ENCODE results near the gene EPB41L4A. TPM values are rescaled to one million over a fixed set of nuclear protein-coding genes. Genes with fewer than 3 reads are reported as not detected.
"Not testable (repeated sequence)": the region's sequence is repeated elsewhere in the genome, so short reads cannot be mapped to it uniquely, and the experiment has no call there.

Gene EPB41L4A
- total RNA-seq, 4 donors from 2014 or later, result 10.1 to 32.9 (median 11.6) TPM

GRCh38 chr5:112227911-112228631, 191.0 kb downstream of the EPB41L4A start:
- Histone ChIP-seq H3K36me3 (no peaks in the 10 kb centered on the region), H3K9me3 (no peaks in the 10 kb centered on the region), H3K27ac (peak overlapping the region; percentile 39 to 67 (median 51)), H3K4me1 (peaks cover 6 to 26% (median 11%) of the 10 kb centered on the region in 4 donors), H3K4me3 (no peak overlapping the region), H3K27me3 (no peaks in the 10 kb centered on the region)
- in situ Hi-C loops (cut with MboI; ENCODE audit: low pct_ligation_motif_present in 1 of 4, low pct_unique_long_range_greater_than_20kb in 1 of 4, low sequenced_read_pairs in 3 of 4), result no loop called here
- TF ChIP-seq EP300 (IDR thresholded peaks at IDR 0.05; ENCODE audit: low read depth) (no peak), POLR2AphosphoS5 (IDR thresholded peaks at IDR 0.05) (no peak), CTCF (IDR thresholded peaks at IDR 0.05) (no peak), POLR2A (IDR thresholded peaks at IDR 0.05) (no peak)
- 84 to 100% methylated on average over 2 to 4 of the region's 4 CpGs for WGBS, 2 donors (ENCODE audit: low coverage in 1 of 2)
- no peak for DNase-seq
- intact Hi-C loops (cut with DNase I; ENCODE audit: low total_unique reads), result no loop called here

- Histone ChIP-seq H3K27ac (no peak overlapping the region), H3K9me3 (no peaks in the 10 kb centered on the region), H3K4me1 (peaks cover 0 to 20% (median 11%) of the 10 kb centered on the region in 4 donors), H3K4me3 (no peak overlapping the region), H3K36me3 (no peaks in the 10 kb centered on the region), H3K27me3 (no peaks in the 10 kb centered on the region)
- in situ Hi-C loops (cut with MboI; ENCODE audit: low pct_ligation_motif_present in 1 of 4, low pct_unique_long_range_greater_than_20kb in 1 of 4, low sequenced_read_pairs in 3 of 4) (no loop called here), intact Hi-C loops (cut with DNase I; ENCODE audit: low total_unique reads) (no loop called here)
- TF ChIP-seq CTCF (IDR thresholded peaks at IDR 0.05) (no peak), POLR2A (IDR thresholded peaks at IDR 0.05) (no peak), POLR2AphosphoS5 (IDR thresholded peaks at IDR 0.05) (no peak), EP300 (IDR thresholded peaks at IDR 0.05; ENCODE audit: low read depth) (no peak)
- DNase-seq, result no peak
- 82 to 95% methylated on average over 2 to 3 of the region's 3 CpGs for WGBS, 2 donors (ENCODE audit: low coverage in 1 of 2)
Observed at GRCh38 chr5:112226215-112226614, 192.9 kb downstream of the EPB41L4A start.

GRCh38 chr5:112222997-112223396, 196.1 kb downstream of the EPB41L4A start:
- H3K4me1 ChIP-seq; H3K27me3 ChIP-seq; H3K27ac ChIP-seq; H3K36me3 ChIP-seq; DNase-seq; intact Hi-C loops (cut with DNase I; ENCODE audit: low total_unique reads); H3K9me3 ChIP-seq; H3K4me3 ChIP-seq: not testable (repeated sequence)
- in situ Hi-C loops (cut with MboI; ENCODE audit: low pct_ligation_motif_present in 1 of 4, low pct_unique_long_range_greater_than_20kb in 1 of 4, low sequenced_read_pairs in 3 of 4), result loop anchor here in 2 of 4 donors (25.0 kb wide), 1 partner anchor 189 kb away; the partner anchor contains the start of gene EPB41L4A (in 2 of the 2)
- 94 to 96% methylated on average over 6 to 7 of the region's 7 CpGs for WGBS, 2 donors (ENCODE audit: low coverage in 1 of 2)

GRCh38 chr5:112221128-112221527, 197.9 kb downstream of the EPB41L4A start:
- Histone ChIP-seq H3K4me1 (peaks cover 0 to 7% (median 0%) of the 10 kb centered on the region in 4 donors), H3K27me3 (no peaks in the 10 kb centered on the region), H3K4me3 (no peak overlapping the region), H3K27ac (peak overlapping the region in 1 of 4 donors; percentile 5), H3K9me3 (no peaks in the 10 kb centered on the region), H3K36me3 (no peaks in the 10 kb centered on the region)
- TF ChIP-seq CTCF (IDR thresholded peaks at IDR 0.05) (no peak), POLR2A (IDR thresholded peaks at IDR 0.05) (no peak), POLR2AphosphoS5 (IDR thresholded peaks at IDR 0.05) (no peak), EP300 (IDR thresholded peaks at IDR 0.05; ENCODE audit: low read depth) (no peak)
- intact Hi-C loops (cut with DNase I; ENCODE audit: low total_unique reads), result no loop called here
- DNase-seq, result peak; percentile 10
- 37 to 57% methylated on average over 2 of the region's 2 CpGs for WGBS, 2 donors (ENCODE audit: low coverage in 1 of 2)
- in situ Hi-C loops (cut with MboI; ENCODE audit: low pct_ligation_motif_present in 1 of 4, low pct_unique_long_range_greater_than_20kb in 1 of 4, low sequenced_read_pairs in 3 of 4), result loop anchor here in 2 of 4 donors (25.0 kb wide), 1 partner anchor 191 kb away; the partner anchor contains the start of gene EPB41L4A (in 2 of the 2)

Data from transverse colon (tissue), 4 donors.